ENCODE results near the gene THRA. TPM values are rescaled to one million over a fixed set of nuclear protein-coding genes. Genes with fewer than 3 reads are reported as not detected.

The THRA gene
- total RNA-seq, 3 donors from 2014 or later (not counting 1 experiment from before 2014, with no cell fraction given), result 40.8 to 55.7 (median 42.3) TPM

GRCh38 chr17:40058865-40059264, 3.9 kb upstream of the THRA start:
- no peak overlapping the region for H3K27ac Mint-ChIP-seq
- Histone ChIP-seq H3K4me3 (ENCODE audit: low read length) (no peak overlapping the region), H3K27ac (ENCODE audit: low read length) (no peak overlapping the region), H3K4me1 (ENCODE audit: control insufficient read depth, insufficient read depth, low read length) (peaks cover 20% of the 10 kb centered on the region), H3K27me3 (ENCODE audit: control insufficient read depth, insufficient read depth, low read length) (no peaks in the 10 kb centered on the region), H3K36me3 (ENCODE audit: control insufficient read depth, insufficient read depth, low read length) (no peaks in the 10 kb centered on the region), H3K9me3 (ENCODE audit: control insufficient read depth, insufficient read depth, low read length) (no peaks in the 10 kb centered on the region)
- H3K4me1 Mint-ChIP-seq, result peaks cover 23% of the 10 kb centered on the region in 2 donors
- peaks cover 0 to 2% of the 10 kb centered on the region in 2 donors for H3K27me3 Mint-ChIP-seq (ENCODE audit: low read depth in 2 of 2)
- no peaks in the 10 kb centered on the region for H3K9me3 Mint-ChIP-seq
- no peak overlapping the region for H3K4me3 Mint-ChIP-seq
- H3K36me3 Mint-ChIP-seq, result no peaks in the 10 kb centered on the region
- TF ChIP-seq, protein P1, sequence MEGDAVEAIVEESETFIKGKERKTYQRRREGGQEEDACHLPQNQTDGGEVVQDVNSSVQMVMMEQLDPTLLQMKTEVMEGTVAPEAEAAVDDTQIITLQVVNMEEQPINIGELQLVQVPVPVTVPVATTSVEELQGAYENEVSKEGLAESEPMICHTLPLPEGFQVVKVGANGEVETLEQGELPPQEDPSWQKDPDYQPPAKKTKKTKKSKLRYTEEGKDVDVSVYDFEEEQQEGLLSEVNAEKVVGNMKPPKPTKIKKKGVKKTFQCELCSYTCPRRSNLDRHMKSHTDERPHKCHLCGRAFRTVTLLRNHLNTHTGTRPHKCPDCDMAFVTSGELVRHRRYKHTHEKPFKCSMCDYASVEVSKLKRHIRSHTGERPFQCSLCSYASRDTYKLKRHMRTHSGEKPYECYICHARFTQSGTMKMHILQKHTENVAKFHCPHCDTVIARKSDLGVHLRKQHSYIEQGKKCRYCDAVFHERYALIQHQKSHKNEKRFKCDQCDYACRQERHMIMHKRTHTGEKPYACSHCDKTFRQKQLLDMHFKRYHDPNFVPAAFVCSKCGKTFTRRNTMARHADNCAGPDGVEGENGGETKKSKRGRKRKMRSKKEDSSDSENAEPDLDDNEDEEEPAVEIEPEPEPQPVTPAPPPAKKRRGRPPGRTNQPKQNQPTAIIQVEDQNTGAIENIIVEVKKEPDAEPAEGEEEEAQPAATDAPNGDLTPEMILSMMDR (IDR thresholded peaks at IDR 0.05), result no peak
- DNase-seq, result no peak
- 100% methylated on average over 1 of the region's 1 CpG for WGBS (ENCODE audit: insufficient coverage)
- ATAC-seq, result no peak
- intact Hi-C loops (cut with micrococcal nuclease), result no loop called here

GRCh38 chr17:40059729-40060475, 2.9 kb upstream of the THRA start:
- Histone ChIP-seq H3K9me3 (ENCODE audit: control insufficient read depth, insufficient read depth, low read length) (no peaks in the 10 kb centered on the region), H3K27ac (ENCODE audit: low read length) (no peak overlapping the region), H3K27me3 (ENCODE audit: control insufficient read depth, insufficient read depth, low read length) (no peaks in the 10 kb centered on the region), H3K4me1 (ENCODE audit: control insufficient read depth, insufficient read depth, low read length) (peaks cover 23% of the 10 kb centered on the region), H3K4me3 (ENCODE audit: low read length) (no peak overlapping the region), H3K36me3 (ENCODE audit: control insufficient read depth, insufficient read depth, low read length) (no peaks in the 10 kb centered on the region)
- DNase-seq (no peak), ATAC-seq (no peak)
- H3K4me1 Mint-ChIP-seq, result peaks cover 23 to 29% of the 10 kb centered on the region in 2 donors
- intact Hi-C loops (cut with micrococcal nuclease), result loop anchor here (5.0 kb wide), 1 partner anchor 52 kb away; no protein-coding TSS in a partner anchor
- TF ChIP-seq, protein P1 (IDR thresholded peaks at IDR 0.05), result no peak
- no peaks in the 10 kb centered on the region for H3K9me3 Mint-ChIP-seq
- no peak overlapping the region for H3K27ac Mint-ChIP-seq
- no peak overlapping the region for H3K4me3 Mint-ChIP-seq
- 83% methylated on average over 6 of the region's 8 CpGs for WGBS (ENCODE audit: insufficient coverage)
- no peaks in the 10 kb centered on the region for H3K36me3 Mint-ChIP-seq
- peaks cover 0 to 2% of the 10 kb centered on the region in 2 donors for H3K27me3 Mint-ChIP-seq (ENCODE audit: low read depth in 2 of 2)

GRCh38 chr17:40060887-40061608, 1.7 kb upstream of the THRA start:
- H3K9me3 ChIP-seq (ENCODE audit: control insufficient read depth, insufficient read depth, low read length), result no peaks in the 10 kb centered on the region
- no peaks in the 10 kb centered on the region for H3K36me3 ChIP-seq (ENCODE audit: control insufficient read depth, insufficient read depth, low read length)
- no peak for ATAC-seq
- Mint-ChIP-seq H3K27ac (no peak overlapping the region), H3K4me3 (peak overlapping the region; percentile 92), H3K9me3 (no peaks in the 10 kb centered on the region), H3K36me3 (no peaks in the 10 kb centered on the region), H3K27me3 (ENCODE audit: low read depth in 2 of 2) (peaks cover 0 to 2% of the 10 kb centered on the region in 2 donors), H3K4me1 (peaks cover 30 to 38% of the 10 kb centered on the region in 2 donors)
- intact Hi-C loops (cut with micrococcal nuclease), result loop anchor here (5.0 kb wide), 1 partner anchor 51 kb away; no protein-coding TSS in a partner anchor
- no peaks in the 10 kb centered on the region for H3K27me3 ChIP-seq (ENCODE audit: control insufficient read depth, insufficient read depth, low read length)
- no peak overlapping the region for H3K4me3 ChIP-seq (ENCODE audit: low read length)
- TF ChIP-seq, protein P1 (IDR thresholded peaks at IDR 0.05), result no peak
- no peak for DNase-seq
- H3K27ac ChIP-seq (ENCODE audit: low read length), result no peak overlapping the region
- peaks cover 34% of the 10 kb centered on the region for H3K4me1 ChIP-seq (ENCODE audit: control insufficient read depth, insufficient read depth, low read length)
- WGBS (ENCODE audit: insufficient coverage), result 91% methylated on average over 11 of the region's 11 CpGs
